SK-N-MC (cell line): ENCODE results near the gene MYO19.

Experiments used
- DNase-seq: peaks from one replicate; pipeline ENCODE4 v3.0.0-alpha.2; 2011; ENCODE audit warnings: low read depth, low spot score
- H3K27ac ChIP-seq: fragments of 200-600 bp; sonication (generic); 2 replicates; pipeline ENCODE4 v1.5.1; 2016; ENCODE audit warnings: mixed run types
- H3K36me3 ChIP-seq: fragments of 200-600 bp; sonication (generic); 2 replicates; pipeline ENCODE4 v1.6.1; 2017; ENCODE audit warnings: antibody characterized with exemption, low read length, mixed read lengths; ENCODE audit not compliant: insufficient read depth
- H3K4me3 ChIP-seq: fragments of 200-600 bp; sonication (generic); 2 replicates; pipeline ENCODE4 v1.5.1; 2016
- H3K9ac ChIP-seq: fragments of 200-600 bp; sonication (generic); 2 replicates; pipeline ENCODE4 v1.8.0; 2017; ENCODE audit warnings: mixed run types, mixed read lengths; ENCODE audit not compliant: insufficient read length
- H3K9me3 ChIP-seq: fragments of 200-600 bp; sonication (generic); 2 replicates; pipeline ENCODE4 v1.6.1; 2017; ENCODE audit warnings: low read depth, mild to moderate bottlenecking, antibody characterized with exemption, low read length, moderate library complexity, mixed read lengths
- EZH2 ChIP-seq: fragments of 200-600 bp; sonication (generic); IDR thresholded peaks from one replicate; pipeline ENCODE4 v1.6.1; 2017; ENCODE audit warnings: antibody characterized with exemption
- FOXP2 ChIP-seq: optimal IDR thresholded peaks from 2 replicates; pipeline ENCODE3; 2011; ENCODE audit warnings: mild to moderate bottlenecking, moderate library complexity; ENCODE audit not compliant: insufficient read depth; ENCODE audit errors: extremely low read length, control extremely low read depth
- POLR2AphosphoS5 ChIP-seq: IDR thresholded peaks from 2 replicates; pipeline ENCODE4 v1.6.1; 2012; ENCODE audit warnings: mild to moderate bottlenecking, low read depth, low read length, borderline replicate concordance

Gene MYO19

DNA sequence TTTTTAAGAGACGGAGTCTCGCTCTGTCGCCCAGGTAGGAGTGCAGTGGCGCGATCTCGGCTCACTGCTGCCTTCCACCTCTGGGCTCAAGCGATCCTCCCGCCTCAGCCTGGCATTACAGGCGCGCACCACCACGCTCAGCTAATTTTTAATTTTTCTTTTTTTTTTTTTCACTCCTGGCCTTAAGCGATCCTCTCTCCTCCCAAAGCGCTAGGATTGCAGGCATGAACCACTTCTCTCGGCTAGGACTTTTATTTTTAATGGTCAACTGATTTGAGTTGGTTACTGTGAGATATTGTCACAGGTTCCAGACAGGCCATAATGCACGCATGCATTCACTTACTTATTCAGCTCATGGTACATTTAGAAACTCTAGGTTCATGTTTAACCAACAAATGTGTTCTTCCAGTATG is 1.0 kb upstream of the MYO19 start:
- H3K9ac ChIP-seq = peak overlapping the region; percentile 97
- peaks cover 52% of the 10 kb centered on the region for H3K36me3 ChIP-seq
- H3K4me3 ChIP-seq = peak overlapping the region; percentile 98
- H3K9me3 ChIP-seq = no peaks in the 10 kb centered on the region
- TF ChIP-seq FOXP2 (no peak), EZH2 (no peak), POLR2AphosphoS5 (no peak)
- DNase-seq = no peak
- peak overlapping the region; percentile 93 for H3K27ac ChIP-seq

DNA sequence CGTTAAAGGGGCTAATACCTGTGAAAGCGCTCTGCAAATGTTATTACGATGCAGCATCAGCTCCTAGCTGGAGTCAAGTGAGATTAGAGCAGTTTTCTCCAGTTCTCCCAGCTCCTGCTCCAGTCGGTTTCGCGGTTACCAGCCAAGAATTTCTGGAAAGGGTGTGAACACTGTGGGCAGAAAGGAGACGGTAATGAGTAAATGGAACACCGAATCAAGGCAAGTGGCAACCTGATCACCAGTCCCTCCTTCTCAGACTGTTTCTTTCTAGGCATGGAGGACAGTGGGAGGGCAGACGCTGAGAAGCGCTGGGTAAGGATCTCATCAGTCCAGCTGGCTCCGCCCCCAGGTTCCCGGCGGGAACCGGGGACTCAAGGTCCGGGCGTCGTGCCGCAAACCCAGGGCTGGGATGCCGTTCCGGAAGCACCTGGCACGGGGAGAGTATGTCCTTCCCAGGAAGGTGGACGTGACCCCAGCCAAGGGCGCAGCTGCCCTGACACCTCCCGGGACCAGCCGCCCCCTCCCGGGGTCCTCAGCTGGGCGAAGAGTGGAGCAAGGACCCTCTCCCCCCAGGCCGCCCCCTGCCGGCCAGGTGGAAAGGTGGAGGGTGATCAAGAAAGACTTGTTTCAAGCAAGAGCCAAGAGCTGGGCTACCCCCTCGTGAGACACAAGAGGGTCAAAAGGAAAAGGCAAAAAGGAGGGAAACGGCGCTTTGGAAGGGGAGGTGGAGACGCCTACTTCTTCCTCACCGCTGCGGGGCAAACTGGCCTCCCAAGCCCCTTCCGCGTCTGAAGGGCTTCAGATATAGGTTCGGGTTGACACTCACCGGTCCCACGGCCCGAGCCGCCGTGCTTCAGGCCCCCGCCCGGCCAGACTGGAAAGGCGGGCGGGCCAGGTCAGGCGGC is 481 bp downstream of the MYO19 start:
- peak overlapping the region; percentile 98 for H3K4me3 ChIP-seq
- no peak for DNase-seq
- no peak for TF ChIP-seq EZH2
- H3K9me3 ChIP-seq = no peaks in the 10 kb centered on the region
- peak overlapping the region; percentile 93 for H3K27ac ChIP-seq
- H3K36me3 ChIP-seq = peaks cover 63% of the 10 kb centered on the region
- peak overlapping the region; percentile 97 for H3K9ac ChIP-seq

DNA sequence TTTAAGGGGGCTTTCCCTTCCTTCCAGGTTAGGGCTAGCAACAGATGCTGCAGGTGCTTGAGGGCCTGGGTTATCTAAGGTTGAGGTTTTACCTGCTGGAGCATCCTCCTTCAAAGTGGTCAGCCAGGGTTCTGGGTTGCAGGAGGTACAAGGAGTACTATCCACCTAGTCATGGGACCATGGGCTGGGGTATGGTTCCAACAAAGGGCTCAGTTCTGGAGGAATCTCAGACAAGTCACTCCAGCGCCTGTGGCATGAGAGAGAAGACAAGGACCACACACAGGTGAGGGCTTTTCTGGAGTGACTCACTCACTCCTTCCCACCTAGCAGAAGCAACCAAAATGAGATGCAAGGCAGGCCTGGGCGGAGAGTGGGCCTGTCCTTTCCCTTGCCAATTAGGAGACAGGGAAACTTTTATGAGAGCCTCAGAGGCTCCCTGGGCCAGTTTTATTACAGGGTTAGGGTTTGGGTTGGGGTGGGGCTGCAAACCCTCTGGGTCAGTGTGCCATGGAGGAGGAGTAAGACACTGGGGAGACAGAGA is 2.2 kb downstream of the MYO19 start:
- no peak for TF ChIP-seq EZH2
- no peak for TF ChIP-seq FOXP2
- no peak for TF ChIP-seq POLR2AphosphoS5
- H3K4me3 ChIP-seq = no peak overlapping the region
- H3K9me3 ChIP-seq = no peaks in the 10 kb centered on the region
- H3K27ac ChIP-seq = no peak overlapping the region
- peaks cover 61% of the 10 kb centered on the region for H3K36me3 ChIP-seq
- no peak for DNase-seq
- no peak overlapping the region for H3K9ac ChIP-seq

DNA sequence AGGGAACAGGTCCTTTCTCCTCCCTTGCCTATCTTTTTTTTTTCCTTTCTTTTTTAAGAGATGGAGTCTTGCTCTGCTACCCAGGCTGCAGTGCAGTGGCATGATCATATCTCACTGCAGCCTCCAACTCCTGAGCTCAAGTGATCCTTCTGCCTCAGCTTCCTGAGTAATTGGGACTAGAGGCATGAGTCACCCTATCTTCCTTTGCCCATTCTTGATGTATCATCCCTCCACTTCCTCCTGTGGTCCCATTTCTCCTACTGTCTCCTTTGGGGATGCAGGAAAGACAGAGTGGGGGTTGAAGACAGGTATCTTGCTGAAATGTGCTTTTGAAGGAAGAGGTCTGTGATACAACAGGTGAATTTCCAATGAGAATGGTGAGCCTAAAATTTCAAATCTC is 5.5 kb downstream of the MYO19 start:
- peaks cover 84% of the 10 kb centered on the region for H3K36me3 ChIP-seq
- no peaks in the 10 kb centered on the region for H3K9me3 ChIP-seq
- no peak overlapping the region for H3K9ac ChIP-seq
- DNase-seq = no peak
- no peak for TF ChIP-seq EZH2
- no peak for TF ChIP-seq POLR2AphosphoS5
- H3K4me3 ChIP-seq = no peak overlapping the region
- no peak overlapping the region for H3K27ac ChIP-seq

DNA sequence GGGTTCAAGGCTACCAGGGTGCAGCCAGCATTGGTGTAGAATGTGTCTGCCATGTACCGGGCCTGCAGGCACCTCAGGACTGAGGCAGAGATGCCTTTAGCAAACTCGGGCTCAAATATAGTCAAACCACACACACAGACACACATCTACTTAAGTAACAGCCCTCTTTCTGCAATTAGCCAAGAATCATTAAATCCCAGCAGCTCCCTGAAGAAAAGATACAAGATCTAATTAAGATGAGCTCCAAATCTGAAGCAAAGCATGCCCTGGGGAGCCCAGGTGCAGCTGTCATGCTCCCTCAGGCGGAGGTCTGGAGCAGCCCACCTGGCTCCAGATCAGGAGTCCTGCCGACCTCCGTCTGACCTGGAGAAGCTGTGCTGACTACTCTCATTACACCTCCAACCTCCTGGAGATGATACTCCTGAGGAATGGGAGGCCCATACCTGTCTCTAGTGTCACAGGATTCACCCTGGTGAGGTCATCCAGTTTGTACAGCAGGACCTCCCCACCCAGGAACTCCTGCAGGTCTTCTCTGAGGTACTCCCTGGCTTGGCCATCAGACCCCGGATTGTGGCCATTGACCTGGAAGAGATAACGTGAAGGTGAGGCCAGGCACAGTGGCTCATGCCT is 6.9 kb downstream of the MYO19 start:
- TF ChIP-seq POLR2AphosphoS5 = no peak
- no peak for TF ChIP-seq EZH2
- no peak for TF ChIP-seq FOXP2
- Histone ChIP-seq H3K9me3 (no peaks in the 10 kb centered on the region), H3K4me3 (no peak overlapping the region), H3K27ac (no peak overlapping the region), H3K9ac (no peak overlapping the region), H3K36me3 (peaks cover 80% of the 10 kb centered on the region)
- no peak for DNase-seq

DNA sequence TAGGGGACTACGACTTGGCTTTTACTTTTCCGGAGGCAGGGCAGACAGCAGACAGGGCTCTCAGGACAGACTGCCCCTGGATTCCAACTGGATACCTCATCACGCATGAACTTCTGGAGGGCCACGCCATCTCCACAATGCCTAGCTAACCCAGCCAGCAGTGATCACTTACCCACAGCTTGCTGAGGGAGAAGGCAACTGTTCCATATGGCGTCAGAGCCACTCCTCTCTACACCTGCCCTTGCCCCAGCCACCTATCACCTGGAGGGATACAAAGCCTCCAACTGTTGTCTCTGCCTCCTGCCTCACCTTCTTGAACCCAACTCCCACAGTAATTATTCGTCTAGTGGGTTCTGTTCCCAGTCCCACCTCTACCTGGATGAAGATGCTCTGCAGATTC is 8.8 kb downstream of the MYO19 start:
- Histone ChIP-seq H3K27ac (no peak overlapping the region), H3K4me3 (no peak overlapping the region), H3K9ac (no peak overlapping the region), H3K36me3 (peaks cover 74% of the 10 kb centered on the region), H3K9me3 (no peaks in the 10 kb centered on the region)
- no peak for DNase-seq
- no peak for TF ChIP-seq FOXP2
- TF ChIP-seq EZH2 = no peak
- TF ChIP-seq POLR2AphosphoS5 = no peak

DNA sequence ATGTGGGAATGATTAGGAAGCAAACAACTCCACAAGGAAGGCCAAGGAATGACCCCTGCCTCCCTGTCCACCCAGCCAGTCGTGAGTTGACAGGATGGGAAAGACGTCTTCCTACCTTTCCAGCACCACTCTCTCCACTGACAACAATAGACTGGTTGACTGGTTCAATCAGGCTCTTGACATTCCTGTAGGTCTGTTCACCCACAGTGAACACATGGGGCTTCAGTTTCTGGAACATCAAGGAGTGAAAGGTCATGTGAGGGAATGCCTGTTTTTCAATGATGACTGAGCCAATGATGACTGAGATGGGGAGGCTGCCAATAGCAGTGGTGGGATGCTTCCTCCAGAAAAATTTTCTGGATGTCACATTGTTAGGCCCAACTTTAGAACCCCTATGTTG is 9.6 kb downstream of the MYO19 start:
- DNase-seq = no peak
- no peaks in the 10 kb centered on the region for H3K9me3 ChIP-seq
- H3K9ac ChIP-seq = no peak overlapping the region
- TF ChIP-seq EZH2 (no peak), POLR2AphosphoS5 (no peak), FOXP2 (no peak)
- H3K27ac ChIP-seq = no peak overlapping the region
- H3K4me3 ChIP-seq = no peak overlapping the region
- H3K36me3 ChIP-seq = peaks cover 81% of the 10 kb centered on the region

DNA sequence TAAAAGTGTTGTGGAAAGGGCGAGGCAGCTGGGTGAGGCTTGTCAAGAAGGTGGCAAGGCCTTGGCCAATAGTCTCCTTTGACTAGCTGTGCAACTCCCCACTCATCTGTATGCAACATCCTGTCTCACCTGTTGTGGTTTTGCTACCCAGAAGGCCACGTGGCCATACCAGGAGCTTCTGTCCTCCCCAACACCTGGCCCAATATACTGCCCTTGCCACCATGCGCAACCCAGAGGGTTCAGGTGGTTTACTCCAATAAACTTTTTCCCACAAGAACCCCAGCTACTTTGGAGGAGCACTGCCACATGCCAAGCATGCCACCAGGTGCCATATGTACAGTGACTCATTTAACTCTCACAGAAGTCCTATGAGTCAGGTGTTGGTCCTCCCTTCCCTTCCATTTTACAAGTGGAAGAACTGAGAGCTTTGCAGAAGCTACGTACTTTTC is 10.2 kb downstream of the MYO19 start:
- H3K27ac ChIP-seq = no peak overlapping the region
- DNase-seq = no peak
- H3K4me3 ChIP-seq = no peak overlapping the region
- H3K36me3 ChIP-seq = peaks cover 81% of the 10 kb centered on the region
- H3K9ac ChIP-seq = no peak overlapping the region
- H3K9me3 ChIP-seq = no peaks in the 10 kb centered on the region
- TF ChIP-seq EZH2 (no peak), FOXP2 (no peak), POLR2AphosphoS5 (no peak)
